K562 (cell line): ENCODE measurements around the gene ZNF32. TPM values are rescaled to one million over a fixed set of nuclear protein-coding genes. Genes with fewer than 3 reads are reported as not detected.
A peak's percentile ranks its signal among the peaks of the same experiment; 100 is the strongest.

ENCODE experiments used
- CHD2 ChIP-seq: IDR thresholded peaks from 2 replicates; pipeline ENCODE4 v1.6.1; 2011; ENCODE audit warnings: low read depth, low read length
- CUX1 ChIP-seq: fragments of 200-800 bp; sonication (Bioruptor generic); IDR thresholded peaks from 2 replicates; pipeline ENCODE4 v1.6.1; 2016; ENCODE audit warnings: missing genetic modification characterization, missing compliant biosample characterization
- FOXJ2 ChIP-seq: fragments of 200-800 bp; sonication (Bioruptor generic); IDR thresholded peaks from 2 replicates; pipeline ENCODE4 v1.6.1; 2016; ENCODE audit warnings: missing genetic modification characterization, missing compliant biosample characterization
- MCM2 ChIP-seq: fragments of 450-650 bp; IDR thresholded peaks from 2 replicates; pipeline ENCODE4 v1.6.1; 2017; ENCODE audit warnings: low read depth, mild to moderate bottlenecking
- MECOM ChIP-seq: fragments of 250-450 bp; sonication (Bioruptor Pico); IDR thresholded peaks from 2 replicates; pipeline ENCODE4 v1.8.0; 2022; ENCODE audit warnings: inconsistent platforms
- RBFOX2 ChIP-seq: fragments of 200-400 bp; formaldehyde crosslinking; IDR thresholded peaks from 2 replicates; pipeline ENCODE4 v1.6.1; 2017; ENCODE audit warnings: low read depth, mild to moderate bottlenecking, low read length, moderate library complexity
- SPI1 ChIP-seq: IDR thresholded peaks from 2 replicates; pipeline ENCODE4 v1.6.1; 2011; ENCODE audit warnings: low read depth, low read length, control low read depth, borderline replicate concordance
- ZBED1 ChIP-seq: IDR thresholded peaks from 2 replicates; pipeline ENCODE4 v1.6.1; 2014
- polyA plus RNA-seq, 8 experiments: library from polyadenylated mRNA; depleted of rRNA in 4 of 8; stranded (reverse) in 5 of 8; unstranded in 3 of 8; fragments of >200 nt; fragmentation: Nextera tagmentation in 2 of 8; fragmentation: Illumina TruSeq in 1 of 8; extraction: Ambion mirVana in 2 of 8; extraction: Trizol in 1 of 8; gene quantifications; 2 replicates each; pipeline versions ENCODE4 v1.2.1 to v1.2.3, GENCODE V29; 2011 to 2014; ENCODE audit warnings: inconsistent platforms in 1 of 8, missing spikeins in 1 of 8
- total RNA-seq, 7 experiments: library from RNA; depleted of rRNA in 6 of 7; stranded (reverse); fragments of >200 nt in 6 of 7; fragmentation: Illumina TruSeq in 2 of 7; extraction: Trizol in 2 of 7; gene quantifications; 2 replicates each; pipeline versions ENCODE4 v1.2.1 to v1.2.3, GENCODE V29; 2011 to 2021; ENCODE audit warnings: low replicate concordance in 1 of 7
- TF ChIP-seq, protein P1 (sequence below), 2 experiments: fragments of 450-650 bp in 1 of 2; sonication (generic) in 1 of 2; formaldehyde crosslinking; conservative IDR thresholded peaks; 2 replicates each; pipeline versions ENCODE4 v1.4.0 to v1.8.1; 2020 to 2022; ENCODE audit warnings: mild to moderate bottlenecking in 1 of 2, missing genetic modification reagents in 1 of 2

The ZNF32 gene
- total and polyA plus RNA-seq, 9 of the 15 experiments (the other 6 are each of a cell fraction or from before 2014, with no cell fraction given) = 17.3 to 57.0 (median 26.3) TPM

DNA sequence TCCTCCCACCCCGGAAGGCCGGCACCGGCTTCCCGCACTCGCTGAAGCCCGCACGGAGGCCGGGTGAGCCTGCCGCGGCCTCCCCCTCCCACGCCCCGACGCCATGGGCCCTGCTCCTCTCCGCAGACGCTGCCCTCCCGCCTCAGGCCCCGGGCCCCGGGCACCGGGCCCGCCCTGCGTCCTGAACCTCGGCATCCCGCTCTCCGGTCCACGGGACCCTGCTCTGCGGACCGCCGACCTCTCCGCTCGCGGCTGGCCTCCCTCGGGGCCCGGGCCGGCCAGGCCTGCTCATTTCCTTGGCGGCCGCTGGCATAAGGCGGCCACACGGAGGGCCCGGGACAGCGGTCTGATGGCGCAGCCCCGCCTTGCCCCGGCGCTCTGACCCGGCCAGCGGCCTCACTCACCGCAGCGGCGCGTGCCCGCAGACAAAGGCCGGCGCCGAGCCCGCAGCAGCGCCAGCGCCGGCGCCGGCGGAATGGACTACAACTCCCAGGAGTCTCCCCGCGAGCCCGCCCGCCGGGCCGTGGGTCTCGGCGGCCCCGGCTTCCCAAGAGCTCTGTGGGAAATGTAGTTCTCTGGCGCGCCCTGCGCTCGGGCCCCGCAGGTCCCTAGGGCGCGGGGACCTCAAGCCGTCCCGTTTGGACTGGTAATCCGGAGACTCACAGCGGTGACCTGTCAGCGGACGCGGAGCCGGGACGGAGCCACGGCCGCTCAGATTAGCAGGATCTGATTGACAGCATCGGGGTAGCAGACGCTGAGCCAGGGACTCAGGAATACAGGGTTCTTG lies at the start of gene ZNF32 (continued):
- TF ChIP-seq SPI1 = no peak
- peak; percentile 87 for TF ChIP-seq RBFOX2
- peak; percentile 60 for TF ChIP-seq CHD2
- 0 out of 2 replicates have a peak, but pooled peaks have one; percentile 59 for TF ChIP-seq FOXJ2
- TF ChIP-seq CUX1 = no peak
- TF ChIP-seq, protein P1, sequence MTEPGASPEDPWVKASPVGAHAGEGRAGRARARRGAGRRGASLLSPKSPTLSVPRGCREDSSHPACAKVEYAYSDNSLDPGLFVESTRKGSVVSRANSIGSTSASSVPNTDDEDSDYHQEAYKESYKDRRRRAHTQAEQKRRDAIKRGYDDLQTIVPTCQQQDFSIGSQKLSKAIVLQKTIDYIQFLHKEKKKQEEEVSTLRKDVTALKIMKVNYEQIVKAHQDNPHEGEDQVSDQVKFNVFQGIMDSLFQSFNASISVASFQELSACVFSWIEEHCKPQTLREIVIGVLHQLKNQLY (CRISPR knock-in tag; conservative IDR thresholded peaks at IDR 0.05) = no peak
- no peak for TF ChIP-seq MCM2
- TF ChIP-seq ZBED1 = no peak
- TF ChIP-seq MECOM (CRISPR knock-in tag) = no peak
